Spleen (tissue), 7 donors: ENCODE measurements around the gene MALAT1.
"Not testable (repeated sequence)": the region's sequence is repeated elsewhere in the genome, so short reads cannot be mapped to it uniquely, and the experiment has no call there.

Experiments
- POLR2A ChIP-seq, 3 donors: fragments of 450-650 bp; IDR thresholded peaks; one replicate each; pipeline ENCODE4 v1.5.1; 2017; ENCODE audit warnings: antibody characterized with exemption in 3 of 3, mild to moderate bottlenecking in 1 of 3
- TF ChIP-seq, protein P1 (sequence below), 11 experiments: fragments of 200-600 bp in 7 of 11; fragments of 450-650 bp in 4 of 11; sonication (generic) in 4 of 11; IDR thresholded peaks in 8 of 11; conservative IDR thresholded peaks in 3 of 11; 1 replicate in 7 of 11; 2 replicates in 4 of 11; pipeline versions ENCODE4 v1.4.0 to v1.8.0; 2016 to 2021; ENCODE audit warnings: antibody characterized with exemption in 11 of 11, inconsistent platforms in 4 of 11, mild to moderate bottlenecking in 1 of 11
- donor health status: DM: no; HTN: no; CAD: no; lungs with moderate emphysema.
- donor health status: DM: no; HTN: no; CAD: no.
- donor health status: DM: no; HTN: no; CAD: no.

DNA sequence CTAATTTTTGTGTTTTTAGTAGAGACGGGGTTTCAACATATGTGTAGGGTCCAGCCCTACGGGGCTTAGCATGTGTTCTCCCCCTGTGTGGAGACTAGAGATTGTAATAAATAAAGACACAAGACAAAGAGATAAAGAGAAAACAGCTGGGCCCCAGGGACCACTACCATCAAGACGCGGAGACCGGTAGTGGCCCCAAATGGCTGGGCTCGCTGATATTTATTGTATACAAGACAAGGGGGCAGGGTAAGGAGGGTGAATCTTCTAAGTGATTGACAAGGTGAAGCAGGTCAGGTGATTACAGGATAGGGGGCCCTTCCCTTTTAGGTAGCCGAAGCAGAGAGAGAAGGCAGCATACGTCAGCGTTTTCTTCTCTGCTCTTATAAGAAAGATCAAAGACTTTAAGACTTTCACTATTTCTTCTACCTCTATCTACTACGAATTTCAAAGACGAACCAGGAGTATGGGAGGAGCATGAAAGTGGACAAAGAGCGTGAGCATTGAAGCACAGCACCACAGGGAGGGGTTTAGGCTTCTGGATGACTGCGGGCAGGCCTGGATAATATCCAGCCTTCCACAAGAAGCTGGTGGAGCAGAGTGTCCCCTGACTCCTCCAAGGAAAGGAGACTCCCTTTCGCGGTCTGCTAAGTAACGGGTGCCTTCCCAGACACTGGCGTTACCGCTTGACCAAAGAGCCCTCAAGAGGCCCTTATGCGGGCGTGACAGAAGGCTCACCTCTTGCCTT is 23.1 kb downstream of the MALAT1 start:
- not testable (repeated sequence) for TF ChIP-seq POLR2A (IDR thresholded peaks at IDR 0.05)
- TF ChIP-seq, protein P1, sequence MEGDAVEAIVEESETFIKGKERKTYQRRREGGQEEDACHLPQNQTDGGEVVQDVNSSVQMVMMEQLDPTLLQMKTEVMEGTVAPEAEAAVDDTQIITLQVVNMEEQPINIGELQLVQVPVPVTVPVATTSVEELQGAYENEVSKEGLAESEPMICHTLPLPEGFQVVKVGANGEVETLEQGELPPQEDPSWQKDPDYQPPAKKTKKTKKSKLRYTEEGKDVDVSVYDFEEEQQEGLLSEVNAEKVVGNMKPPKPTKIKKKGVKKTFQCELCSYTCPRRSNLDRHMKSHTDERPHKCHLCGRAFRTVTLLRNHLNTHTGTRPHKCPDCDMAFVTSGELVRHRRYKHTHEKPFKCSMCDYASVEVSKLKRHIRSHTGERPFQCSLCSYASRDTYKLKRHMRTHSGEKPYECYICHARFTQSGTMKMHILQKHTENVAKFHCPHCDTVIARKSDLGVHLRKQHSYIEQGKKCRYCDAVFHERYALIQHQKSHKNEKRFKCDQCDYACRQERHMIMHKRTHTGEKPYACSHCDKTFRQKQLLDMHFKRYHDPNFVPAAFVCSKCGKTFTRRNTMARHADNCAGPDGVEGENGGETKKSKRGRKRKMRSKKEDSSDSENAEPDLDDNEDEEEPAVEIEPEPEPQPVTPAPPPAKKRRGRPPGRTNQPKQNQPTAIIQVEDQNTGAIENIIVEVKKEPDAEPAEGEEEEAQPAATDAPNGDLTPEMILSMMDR (IDR thresholded peaks at IDR 0.05 in 8 of 11, conservative IDR thresholded peaks at IDR 0.05 in 3 of 11): not testable (repeated sequence)
